ENCODE data around the gene GPX3.

GPX3 gene

GRCh38 chr5:151025250-151025606 is 4.8 kb downstream of the GPX3 start:
- Histone ChIP-seq H3K23ac (ENCODE audit: low read length) (no peak overlapping the region), H2BK120ac (ENCODE audit: low read depth, low read length) (no peak overlapping the region), H2AK5ac (ENCODE audit: low read length) (no peak overlapping the region), H4K5ac (ENCODE audit: low read length) (no peak overlapping the region), H2BK15ac (replicated peaks; ENCODE audit: low read depth) (no peak overlapping the region), H4K8ac (ENCODE audit: low read depth, low read length) (no peak overlapping the region), H3K9ac (ENCODE audit: low read length) (no peak overlapping the region), H2BK5ac (ENCODE audit: low read length) (no peak overlapping the region), H3K4me3 (ENCODE audit: low read length) (no peak overlapping the region), H3K18ac (ENCODE audit: low read length) (no peak overlapping the region), H3K27ac (ENCODE audit: low read depth, low read length) (no peak overlapping the region), H3K27me3 (ENCODE audit: insufficient read depth, low read length, poor library complexity) (no peaks in the 10 kb centered on the region), H3K79me1 (ENCODE audit: low read length) (no peaks in the 10 kb centered on the region), H3K4ac (ENCODE audit: low read depth, low read length) (no peak overlapping the region), H3K36me3 (ENCODE audit: control insufficient read depth, insufficient read depth, low read length) (peaks cover 2% of the 10 kb centered on the region), H3K4me2 (ENCODE audit: low read length) (no peak overlapping the region), H3K4me1 (ENCODE audit: control insufficient read depth, low read depth, low read length) (peaks cover 1% of the 10 kb centered on the region), H3K56ac (ENCODE audit: low read length) (no peak overlapping the region), H3K79me2 (ENCODE audit: control insufficient read depth, insufficient read depth, low read length) (no peaks in the 10 kb centered on the region)
- no peak for DNase-seq
- WGBS (ENCODE audit: extremely low coverage, insufficient coverage, low lambda C conversion rate): no CpG with 5 or more reads among the region's 7 CpGs

- H3K4me2 ChIP-seq (ENCODE audit: low read length): no peak overlapping the region
- peaks cover 2% of the 10 kb centered on the region for H3K36me3 ChIP-seq (ENCODE audit: control insufficient read depth, insufficient read depth, low read length)
- no peaks in the 10 kb centered on the region for H3K79me1 ChIP-seq (ENCODE audit: low read length)
- H3K79me2 ChIP-seq (ENCODE audit: control insufficient read depth, insufficient read depth, low read length): no peaks in the 10 kb centered on the region
- H2BK5ac ChIP-seq (ENCODE audit: low read length): no peak overlapping the region
- no peak overlapping the region for H2BK120ac ChIP-seq (ENCODE audit: low read depth, low read length)
- no peak overlapping the region for H3K27ac ChIP-seq (ENCODE audit: low read depth, low read length)
- H4K5ac ChIP-seq (ENCODE audit: low read length): no peak overlapping the region
- no peak overlapping the region for H3K4me3 ChIP-seq (ENCODE audit: low read length)
- H2BK15ac ChIP-seq (replicated peaks; ENCODE audit: low read depth): no peak overlapping the region
- H3K4me1 ChIP-seq (ENCODE audit: control insufficient read depth, low read depth, low read length): peaks cover 1% of the 10 kb centered on the region
- H3K23ac ChIP-seq (ENCODE audit: low read length): no peak overlapping the region
- no peak overlapping the region for H4K8ac ChIP-seq (ENCODE audit: low read depth, low read length)
- H2AK5ac ChIP-seq (ENCODE audit: low read length): no peak overlapping the region
- no peak overlapping the region for H3K9ac ChIP-seq (ENCODE audit: low read length)
- no peak overlapping the region for H3K56ac ChIP-seq (ENCODE audit: low read length)
- no peak overlapping the region for H3K4ac ChIP-seq (ENCODE audit: low read depth, low read length)
- no peak for DNase-seq
- no peak overlapping the region for H3K18ac ChIP-seq (ENCODE audit: low read length)
- WGBS (ENCODE audit: extremely low coverage, insufficient coverage, low lambda C conversion rate): no CpG with 5 or more reads among the region's 9 CpGs
- H3K27me3 ChIP-seq (ENCODE audit: insufficient read depth, low read length, poor library complexity): no peaks in the 10 kb centered on the region
Measured at GRCh38 chr5:151026088-151026487, 5.7 kb downstream of the GPX3 start.

GRCh38 chr5:151026679-151027078 is 6.3 kb downstream of the GPX3 start:
- no peak overlapping the region for H4K8ac ChIP-seq (ENCODE audit: low read depth, low read length)
- no peak overlapping the region for H3K23ac ChIP-seq (ENCODE audit: low read length)
- no CpG with 5 or more reads among the region's 7 CpGs for WGBS (ENCODE audit: extremely low coverage, insufficient coverage, low lambda C conversion rate)
- no peak overlapping the region for H2AK5ac ChIP-seq (ENCODE audit: low read length)
- H2BK120ac ChIP-seq (ENCODE audit: low read depth, low read length): no peak overlapping the region
- no peak overlapping the region for H3K4me3 ChIP-seq (ENCODE audit: low read length)
- no peaks in the 10 kb centered on the region for H3K79me2 ChIP-seq (ENCODE audit: control insufficient read depth, insufficient read depth, low read length)
- no peak overlapping the region for H3K4me2 ChIP-seq (ENCODE audit: low read length)
- H3K27ac ChIP-seq (ENCODE audit: low read depth, low read length): no peak overlapping the region
- H3K9ac ChIP-seq (ENCODE audit: low read length): no peak overlapping the region
- no peak overlapping the region for H4K5ac ChIP-seq (ENCODE audit: low read length)
- no peak overlapping the region for H2BK5ac ChIP-seq (ENCODE audit: low read length)
- no peak overlapping the region for H3K56ac ChIP-seq (ENCODE audit: low read length)
- H3K27me3 ChIP-seq (ENCODE audit: insufficient read depth, low read length, poor library complexity): no peaks in the 10 kb centered on the region
- H3K18ac ChIP-seq (ENCODE audit: low read length): no peak overlapping the region
- H3K36me3 ChIP-seq (ENCODE audit: control insufficient read depth, insufficient read depth, low read length): peaks cover 2% of the 10 kb centered on the region
- no peaks in the 10 kb centered on the region for H3K79me1 ChIP-seq (ENCODE audit: low read length)
- H3K4me1 ChIP-seq (ENCODE audit: control insufficient read depth, low read depth, low read length): no peaks in the 10 kb centered on the region
- DNase-seq: no peak
- no peak overlapping the region for H2BK15ac ChIP-seq (replicated peaks; ENCODE audit: low read depth)
- H3K4ac ChIP-seq (ENCODE audit: low read depth, low read length): no peak overlapping the region

- H3K56ac ChIP-seq (ENCODE audit: low read length): no peak overlapping the region
- H3K4me2 ChIP-seq (ENCODE audit: low read length): no peak overlapping the region
- no peak overlapping the region for H2BK120ac ChIP-seq (ENCODE audit: low read depth, low read length)
- H3K79me1 ChIP-seq (ENCODE audit: low read length): no peaks in the 10 kb centered on the region
- no peaks in the 10 kb centered on the region for H3K27me3 ChIP-seq (ENCODE audit: insufficient read depth, low read length, poor library complexity)
- peaks cover 2% of the 10 kb centered on the region for H3K36me3 ChIP-seq (ENCODE audit: control insufficient read depth, insufficient read depth, low read length)
- H3K23ac ChIP-seq (ENCODE audit: low read length): no peak overlapping the region
- H3K4me1 ChIP-seq (ENCODE audit: control insufficient read depth, low read depth, low read length): no peaks in the 10 kb centered on the region
- no peak overlapping the region for H4K5ac ChIP-seq (ENCODE audit: low read length)
- H2BK15ac ChIP-seq (replicated peaks; ENCODE audit: low read depth): no peak overlapping the region
- no peak overlapping the region for H3K18ac ChIP-seq (ENCODE audit: low read length)
- no peak overlapping the region for H2AK5ac ChIP-seq (ENCODE audit: low read length)
- no peak overlapping the region for H3K4me3 ChIP-seq (ENCODE audit: low read length)
- no peak overlapping the region for H3K27ac ChIP-seq (ENCODE audit: low read depth, low read length)
- no peak overlapping the region for H3K4ac ChIP-seq (ENCODE audit: low read depth, low read length)
- H4K8ac ChIP-seq (ENCODE audit: low read depth, low read length): no peak overlapping the region
- no peak overlapping the region for H3K9ac ChIP-seq (ENCODE audit: low read length)
- H3K79me2 ChIP-seq (ENCODE audit: control insufficient read depth, insufficient read depth, low read length): no peaks in the 10 kb centered on the region
- no CpG with 5 or more reads among the region's 11 CpGs for WGBS (ENCODE audit: extremely low coverage, insufficient coverage, low lambda C conversion rate)
- H2BK5ac ChIP-seq (ENCODE audit: low read length): no peak overlapping the region
- no peak for DNase-seq
Measured at GRCh38 chr5:151027961-151028479, 7.6 kb downstream of the GPX3 start.

GRCh38 chr5:151028717-151029116 is 8.3 kb downstream of the GPX3 start:
- WGBS (ENCODE audit: extremely low coverage, insufficient coverage, low lambda C conversion rate): no CpG with 5 or more reads among the region's 8 CpGs
- Histone ChIP-seq H3K27me3 (ENCODE audit: insufficient read depth, low read length, poor library complexity) (no peaks in the 10 kb centered on the region), H3K56ac (ENCODE audit: low read length) (no peak overlapping the region), H2BK15ac (replicated peaks; ENCODE audit: low read depth) (no peak overlapping the region), H3K4me1 (ENCODE audit: control insufficient read depth, low read depth, low read length) (no peaks in the 10 kb centered on the region), H3K79me1 (ENCODE audit: low read length) (no peaks in the 10 kb centered on the region), H3K9ac (ENCODE audit: low read length) (no peak overlapping the region), H3K4me2 (ENCODE audit: low read length) (no peak overlapping the region), H3K4me3 (ENCODE audit: low read length) (no peak overlapping the region), H2BK120ac (ENCODE audit: low read depth, low read length) (no peak overlapping the region), H3K27ac (ENCODE audit: low read depth, low read length) (no peak overlapping the region), H2AK5ac (ENCODE audit: low read length) (no peak overlapping the region), H3K23ac (ENCODE audit: low read length) (no peak overlapping the region), H3K4ac (ENCODE audit: low read depth, low read length) (no peak overlapping the region), H3K36me3 (ENCODE audit: control insufficient read depth, insufficient read depth, low read length) (peaks cover 2% of the 10 kb centered on the region), H2BK5ac (ENCODE audit: low read length) (no peak overlapping the region), H4K5ac (ENCODE audit: low read length) (no peak overlapping the region), H3K79me2 (ENCODE audit: control insufficient read depth, insufficient read depth, low read length) (no peaks in the 10 kb centered on the region), H4K8ac (ENCODE audit: low read depth, low read length) (no peak overlapping the region), H3K18ac (ENCODE audit: low read length) (no peak overlapping the region)
- no peak for DNase-seq
